ENCODE results near the gene SPART. TPM values are rescaled to one million over a fixed set of nuclear protein-coding genes. Genes with fewer than 3 reads are reported as not detected.

The SPART gene
- total RNA-seq, 1 experiment from 2014 or later = 83.1 TPM

- DNase-seq (ENCODE audit: unreplicated experiment) = no peak
- no peaks in the 10 kb centered on the region for H3K9me3 Mint-ChIP-seq (ENCODE audit: unreplicated experiment)
- BruUV-seq (replicated peaks) = no TSS peak
- ChIA-PET CTCF (interaction anchor here (0.6 to 1.2 kb wide), 6 partner anchors 9 to 135 kb away, joined by 3 to 4 read pairs (median 3); no protein-coding TSS in a partner anchor), POLR2A (no interaction called here)
- intact Hi-C loops (cut with micrococcal nuclease) = no loop called here
- no peak overlapping the region for H3K27ac Mint-ChIP-seq (ENCODE audit: low read depth, unreplicated experiment)
- peaks cover 5% of the 10 kb centered on the region for H3K4me1 Mint-ChIP-seq (ENCODE audit: insufficient read depth, unreplicated experiment)
- H3K36me3 Mint-ChIP-seq (ENCODE audit: insufficient read depth, unreplicated experiment) = no peaks in the 10 kb centered on the region
- TF ChIP-seq CTCF (IDR thresholded peaks at IDR 0.05; ENCODE audit: unreplicated experiment) = no peak
- no peak overlapping the region for H3K4me3 Mint-ChIP-seq (ENCODE audit: unreplicated experiment)
- H3K27me3 Mint-ChIP-seq (ENCODE audit: insufficient read depth, unreplicated experiment) = no peaks in the 10 kb centered on the region
Observed at GRCh38 chr13:36358175-36358718, 12.1 kb upstream of the SPART start.

GRCh38 chr13:36357692-36358091 lies 11.5 kb upstream of the SPART start:
- no peak for TF ChIP-seq CTCF (IDR thresholded peaks at IDR 0.05; ENCODE audit: unreplicated experiment)
- no peaks in the 10 kb centered on the region for H3K27me3 Mint-ChIP-seq (ENCODE audit: insufficient read depth, unreplicated experiment)
- POLR2A ChIA-PET = no interaction called here
- H3K4me1 Mint-ChIP-seq (ENCODE audit: insufficient read depth, unreplicated experiment) = peaks cover 5% of the 10 kb centered on the region
- no peak for DNase-seq (ENCODE audit: unreplicated experiment)
- BruUV-seq (replicated peaks) = no TSS peak
- intact Hi-C loops (cut with micrococcal nuclease) = no loop called here
- H3K4me3 Mint-ChIP-seq (ENCODE audit: unreplicated experiment) = no peak overlapping the region
- CTCF ChIA-PET = interaction anchor here (0.7 to 1.2 kb wide), 4 partner anchors 10 to 85 kb away, joined by 3 read pairs; no protein-coding TSS in a partner anchor
- H3K27ac Mint-ChIP-seq (ENCODE audit: low read depth, unreplicated experiment) = no peak overlapping the region
- H3K9me3 Mint-ChIP-seq (ENCODE audit: unreplicated experiment) = no peaks in the 10 kb centered on the region
- no peaks in the 10 kb centered on the region for H3K36me3 Mint-ChIP-seq (ENCODE audit: insufficient read depth, unreplicated experiment)

- Mint-ChIP-seq H3K27me3 (ENCODE audit: insufficient read depth, unreplicated experiment) (no peaks in the 10 kb centered on the region), H3K4me3 (ENCODE audit: unreplicated experiment) (no peak overlapping the region), H3K9me3 (ENCODE audit: unreplicated experiment) (no peaks in the 10 kb centered on the region), H3K4me1 (ENCODE audit: insufficient read depth, unreplicated experiment) (peaks cover 5% of the 10 kb centered on the region), H3K27ac (ENCODE audit: low read depth, unreplicated experiment) (no peak overlapping the region), H3K36me3 (ENCODE audit: insufficient read depth, unreplicated experiment) (no peaks in the 10 kb centered on the region)
- POLR2A ChIA-PET = no interaction called here
- CTCF ChIA-PET = interaction anchor here (1.2 kb wide), 1 partner anchor 11 kb away, joined by 3 read pairs; no protein-coding TSS in a partner anchor
- TF ChIP-seq CTCF (IDR thresholded peaks at IDR 0.05; ENCODE audit: unreplicated experiment) = no peak
- no peak for DNase-seq (ENCODE audit: unreplicated experiment)
- intact Hi-C loops (cut with micrococcal nuclease) = no loop called here
- no TSS peak for BruUV-seq (replicated peaks)
Observed at GRCh38 chr13:36357231-36357630, 11.0 kb upstream of the SPART start.

- intact Hi-C loops (cut with micrococcal nuclease) = no loop called here
- no peak for DNase-seq (ENCODE audit: unreplicated experiment)
- TF ChIP-seq CTCF (IDR thresholded peaks at IDR 0.05; ENCODE audit: unreplicated experiment) = no peak
- ChIA-PET CTCF (interaction anchor here (0.7 to 0.9 kb wide), 3 partner anchors 9 to 712 kb away, joined by 3 to 6 read pairs (median 3); no protein-coding TSS in a partner anchor), POLR2A (no interaction called here)
- no peaks in the 10 kb centered on the region for H3K9me3 Mint-ChIP-seq (ENCODE audit: unreplicated experiment)
- BruUV-seq (replicated peaks) = no TSS peak
- H3K4me3 Mint-ChIP-seq (ENCODE audit: unreplicated experiment) = no peak overlapping the region
- no peaks in the 10 kb centered on the region for H3K36me3 Mint-ChIP-seq (ENCODE audit: insufficient read depth, unreplicated experiment)
- peaks cover 6% of the 10 kb centered on the region for H3K4me1 Mint-ChIP-seq (ENCODE audit: insufficient read depth, unreplicated experiment)
- no peak overlapping the region for H3K27ac Mint-ChIP-seq (ENCODE audit: low read depth, unreplicated experiment)
- no peaks in the 10 kb centered on the region for H3K27me3 Mint-ChIP-seq (ENCODE audit: insufficient read depth, unreplicated experiment)
Observed at GRCh38 chr13:36356058-36356457, 9.9 kb upstream of the SPART start.
